Osteoblast (primary cell): ENCODE measurements around the gene NUDT8. TPM values are rescaled to one million over a fixed set of nuclear protein-coding genes. Genes with fewer than 3 reads are reported as not detected.
"Not testable (repeated sequence)": the region's sequence is repeated elsewhere in the genome, so short reads cannot be mapped to it uniquely, and the experiment has no call there.

Experiments
- DNase-seq: peaks from one replicate; pipeline ENCODE4 v3.0.0; 2011; ENCODE audit warnings: low spot score, mixed read lengths; ENCODE audit not compliant: insufficient read length; ENCODE audit errors: missing footprints
- H2AFZ ChIP-seq: 2 replicates; pipeline ENCODE4 v1.6.0; 2011; ENCODE audit warnings: mild to moderate bottlenecking, low read length
- H3K27ac ChIP-seq: 2 replicates; pipeline ENCODE4 v1.5.1; 2011; ENCODE audit warnings: mild to moderate bottlenecking, low read depth, low read length, moderate library complexity
- H3K27me3 ChIP-seq: 2 replicates; pipeline ENCODE4 v1.6.0; 2012; ENCODE audit warnings: mild to moderate bottlenecking, control low read depth, inconsistent platforms, low read length, moderate library complexity; ENCODE audit not compliant: insufficient read depth
- H3K36me3 ChIP-seq: 2 replicates; pipeline ENCODE4 v1.5.1; 2011; ENCODE audit warnings: mild to moderate bottlenecking, low read length, control low read depth, moderate library complexity; ENCODE audit not compliant: insufficient read depth
- H3K4me1 ChIP-seq: 2 replicates; pipeline ENCODE4 v1.5.1; 2011; ENCODE audit warnings: mild to moderate bottlenecking, low read length, control low read depth, moderate library complexity; ENCODE audit not compliant: insufficient read depth
- H3K4me2 ChIP-seq: 2 replicates; pipeline ENCODE4 v1.6.0; 2011; ENCODE audit warnings: mild to moderate bottlenecking, low read length; ENCODE audit not compliant: insufficient read depth
- H3K4me3 ChIP-seq: fragments of 200-600 bp; sonication (generic); 3 replicates; pipeline ENCODE4 v1.5.1; 2012; ENCODE audit warnings: mild to moderate bottlenecking, low read length, inconsistent platforms; ENCODE audit not compliant: insufficient read depth
- H3K79me2 ChIP-seq: 2 replicates; pipeline ENCODE4 v1.6.0; 2012; ENCODE audit warnings: mild to moderate bottlenecking, low read length, control low read depth, inconsistent platforms; ENCODE audit not compliant: insufficient read depth
- H3K9me3 ChIP-seq: 2 replicates; pipeline ENCODE4 v1.5.1; 2011; ENCODE audit warnings: low read depth, low read length, control low read depth
- H4K20me1 ChIP-seq: 2 replicates; pipeline ENCODE4 v1.6.0; 2012; ENCODE audit warnings: mild to moderate bottlenecking, low read length, control low read depth; ENCODE audit not compliant: insufficient read depth
- total RNA-seq: library from RNA; depleted of rRNA; stranded (reverse); fragments of >200 nt; gene quantifications from 2 replicates; pipeline ENCODE4 v1.2.3, GENCODE V29; 2012
- TF ChIP-seq, protein P1 (sequence below): IDR thresholded peaks from 2 replicates; pipeline ENCODE4 v1.5.1; 2011; ENCODE audit warnings: mild to moderate bottlenecking, low read depth, low read length, moderate library complexity; ENCODE audit errors: extremely low read depth

The NUDT8 gene
- total RNA-seq, 1 donor: 4.7 TPM

DNA sequence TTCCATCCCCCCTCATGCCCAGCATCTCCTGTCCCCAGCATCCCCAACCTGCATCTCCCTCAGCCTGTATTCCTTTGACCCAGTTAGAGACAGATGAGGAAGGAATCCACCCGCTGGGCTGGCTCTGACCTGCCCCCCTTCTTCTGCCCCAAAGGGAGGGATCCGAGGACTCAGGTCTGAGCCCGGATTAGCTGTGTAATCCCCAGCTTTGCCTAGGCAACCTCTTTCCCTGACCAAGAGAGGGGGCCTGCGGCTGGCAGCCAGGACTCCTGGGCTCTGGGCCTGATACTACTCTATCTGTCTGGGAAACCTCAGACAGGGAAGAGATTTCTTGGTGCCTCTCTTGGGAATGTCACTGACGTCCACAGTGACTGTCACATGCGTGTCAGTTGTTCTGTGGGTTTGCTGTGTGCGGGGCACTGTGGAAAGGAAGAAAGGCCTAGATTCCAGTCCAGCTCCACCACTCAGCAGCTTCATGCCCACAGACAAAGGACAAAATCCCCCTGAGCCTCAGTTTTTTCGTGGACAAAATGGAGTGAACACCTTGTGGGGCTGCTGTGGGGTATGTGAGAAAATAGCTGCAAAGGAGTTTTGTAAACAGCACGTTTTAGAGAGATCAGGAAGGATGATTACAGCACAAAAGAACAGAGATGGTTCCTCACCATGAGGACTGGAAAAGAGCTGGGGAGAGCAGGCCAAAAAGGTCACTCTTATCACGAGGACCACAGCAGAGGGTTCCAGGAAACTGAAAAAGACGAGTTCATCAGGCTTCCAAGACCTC, 24.3 kb downstream of the NUDT8 start:
- Histone ChIP-seq H3K27ac (no peak overlapping the region), H3K4me1 (peaks cover 13% of the 10 kb centered on the region), H3K4me2 (no peak overlapping the region), H3K79me2 (peaks cover 18% of the 10 kb centered on the region), H2AFZ (peak overlapping the region; percentile 32), H3K4me3 (no peak overlapping the region), H3K36me3 (peaks cover 21% of the 10 kb centered on the region), H3K27me3 (peaks cover 3% of the 10 kb centered on the region), H4K20me1 (no peaks in the 10 kb centered on the region), H3K9me3 (peaks cover 2% of the 10 kb centered on the region)
- no peak for DNase-seq
- TF ChIP-seq, protein P1, sequence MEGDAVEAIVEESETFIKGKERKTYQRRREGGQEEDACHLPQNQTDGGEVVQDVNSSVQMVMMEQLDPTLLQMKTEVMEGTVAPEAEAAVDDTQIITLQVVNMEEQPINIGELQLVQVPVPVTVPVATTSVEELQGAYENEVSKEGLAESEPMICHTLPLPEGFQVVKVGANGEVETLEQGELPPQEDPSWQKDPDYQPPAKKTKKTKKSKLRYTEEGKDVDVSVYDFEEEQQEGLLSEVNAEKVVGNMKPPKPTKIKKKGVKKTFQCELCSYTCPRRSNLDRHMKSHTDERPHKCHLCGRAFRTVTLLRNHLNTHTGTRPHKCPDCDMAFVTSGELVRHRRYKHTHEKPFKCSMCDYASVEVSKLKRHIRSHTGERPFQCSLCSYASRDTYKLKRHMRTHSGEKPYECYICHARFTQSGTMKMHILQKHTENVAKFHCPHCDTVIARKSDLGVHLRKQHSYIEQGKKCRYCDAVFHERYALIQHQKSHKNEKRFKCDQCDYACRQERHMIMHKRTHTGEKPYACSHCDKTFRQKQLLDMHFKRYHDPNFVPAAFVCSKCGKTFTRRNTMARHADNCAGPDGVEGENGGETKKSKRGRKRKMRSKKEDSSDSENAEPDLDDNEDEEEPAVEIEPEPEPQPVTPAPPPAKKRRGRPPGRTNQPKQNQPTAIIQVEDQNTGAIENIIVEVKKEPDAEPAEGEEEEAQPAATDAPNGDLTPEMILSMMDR: no peak

- Histone ChIP-seq H3K27me3 (peaks cover 7% of the 10 kb centered on the region), H3K4me2 (no peak overlapping the region), H3K36me3 (peaks cover 17% of the 10 kb centered on the region), H2AFZ (peak overlapping the region; percentile 32), H4K20me1 (no peaks in the 10 kb centered on the region), H3K4me1 (peaks cover 13% of the 10 kb centered on the region), H3K9me3 (peaks cover 2% of the 10 kb centered on the region), H3K27ac (no peak overlapping the region), H3K79me2 (peaks cover 18% of the 10 kb centered on the region), H3K4me3 (no peak overlapping the region)
- no peak for DNase-seq
- TF ChIP-seq, protein P1: no peak
Measured at GRCh38 chr11:67604815-67605214, 24.9 kb downstream of the NUDT8 start.

- not testable (repeated sequence) for H3K4me2 ChIP-seq, H3K4me3 ChIP-seq, H3K9me3 ChIP-seq, H3K27ac ChIP-seq, H3K36me3 ChIP-seq, H2AFZ ChIP-seq, DNase-seq, H4K20me1 ChIP-seq
- Histone ChIP-seq H3K79me2 (peaks cover 18% of the 10 kb centered on the region), H3K27me3 (peaks cover 11% of the 10 kb centered on the region), H3K4me1 (peaks cover 13% of the 10 kb centered on the region)
Measured at GRCh38 chr11:67604119-67604518, 25.6 kb downstream of the NUDT8 start.

- H2AFZ ChIP-seq: no peak overlapping the region
- H3K4me2 ChIP-seq: no peak overlapping the region
- no peak for DNase-seq
- TF ChIP-seq, protein P1: no peak
- no peaks in the 10 kb centered on the region for H4K20me1 ChIP-seq
- peaks cover 2% of the 10 kb centered on the region for H3K9me3 ChIP-seq
- H3K36me3 ChIP-seq: no peaks in the 10 kb centered on the region
- H3K79me2 ChIP-seq: no peaks in the 10 kb centered on the region
- H3K27me3 ChIP-seq: peaks cover 11% of the 10 kb centered on the region
- H3K4me1 ChIP-seq: peaks cover under 1% of the 10 kb centered on the region
- H3K27ac ChIP-seq: no peak overlapping the region
- no peak overlapping the region for H3K4me3 ChIP-seq
Measured at GRCh38 chr11:67601098-67601497, 28.6 kb downstream of the NUDT8 start.
